ENCODE results near the gene PRPF8. TPM values are rescaled to one million over a fixed set of nuclear protein-coding genes. Genes with fewer than 3 reads are reported as not detected.

Gene PRPF8
- total and polyA plus RNA-seq, 2 of the 8 experiments (the other 6 are each of a cell fraction or from before 2014, with no cell fraction given), result 329 to 337 TPM

DNA sequence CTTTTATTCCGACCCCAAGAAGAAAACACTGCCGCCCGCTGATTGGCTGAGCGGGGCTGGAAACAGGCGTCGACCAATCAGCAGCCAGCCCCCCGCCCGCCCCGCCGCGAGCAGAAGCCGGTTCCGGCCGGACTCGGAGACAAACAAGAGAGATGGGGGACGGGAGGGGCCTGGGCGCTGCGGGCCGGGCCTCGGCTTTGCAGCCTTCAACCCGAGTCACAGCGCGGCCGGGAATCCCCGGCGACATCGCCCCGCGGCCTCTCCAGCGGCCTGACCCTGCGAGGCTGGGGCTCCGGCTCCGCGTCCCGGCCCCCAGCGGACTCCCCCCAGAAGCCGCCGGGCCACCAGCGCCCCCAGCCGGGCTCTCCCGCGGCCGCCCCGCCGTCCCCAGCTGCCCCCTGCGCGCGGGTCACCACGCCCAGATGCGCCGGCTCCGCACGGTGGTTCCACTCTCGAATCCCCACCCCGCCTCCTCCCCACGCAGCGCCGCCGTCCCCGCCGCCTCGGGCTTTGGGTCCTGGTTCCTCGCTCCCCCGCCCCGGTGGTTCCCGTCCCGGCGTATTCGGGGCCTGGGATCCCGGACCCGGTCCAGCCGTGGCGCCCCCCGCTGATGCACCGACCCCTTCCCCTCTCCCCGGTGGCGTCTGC lies 55.7 kb downstream of the PRPF8 start (continued):
- TF ChIP-seq RFX5 (IDR thresholded peaks at IDR 0.05; ENCODE audit: borderline replicate concordance, low read depth, low read length) (peak; percentile 54; the same call in 1 of the 2 replicates), CBX5 (IDR thresholded peaks at IDR 0.05; ENCODE audit: low read depth, low read length) (no peak), CREB1 (IDR thresholded peaks at IDR 0.05) (no peak), BACH1 (IDR thresholded peaks at IDR 0.05; ENCODE audit: low read length) (no peak), BCL11A (IDR thresholded peaks at IDR 0.05; ENCODE audit: low read depth in 2 of 2, low read length in 2 of 2) (no peak), TAF1 (IDR thresholded peaks at IDR 0.05; ENCODE audit: low read depth, low read length) (peak; percentile 76), EGR1 (IDR thresholded peaks at IDR 0.05; ENCODE audit: borderline replicate concordance, low read depth, low read length) (no peak), POLR2A (IDR thresholded peaks at IDR 0.05; ENCODE audit: control extremely low read depth in 1 of 2, low read depth in 2 of 2, low read length in 2 of 2) (peak in 1 of 2 experiments; percentile 72; a peak in 2 of 3 replicates), TBP (IDR thresholded peaks at IDR 0.05; ENCODE audit: low read depth, low read length) (peak; percentile 68; the same call in 1 of the 2 replicates), SP1 (IDR thresholded peaks at IDR 0.05; ENCODE audit: low read depth, low read length) (peak; percentile 64; the same call in 1 of the 2 replicates), PHF8 (conservative IDR thresholded peaks at IDR 0.05; ENCODE audit: low read depth, low read length) (peak; percentile 59; the same call in 1 of the 2 replicates), HDAC6 (IDR thresholded peaks at IDR 0.05; ENCODE audit: low read depth, low read length) (no peak), POU5F1 (IDR thresholded peaks at IDR 0.05; ENCODE audit: low read depth, low read length) (no peak), POLR2AphosphoS5 (IDR thresholded peaks at IDR 0.05; ENCODE audit: low read depth, low read length) (0 out of 2 replicates have a peak, but pooled peaks have one; percentile 20), JUND (IDR thresholded peaks at IDR 0.05; ENCODE audit: low read length) (no peak), FOSL1 (IDR thresholded peaks at IDR 0.05; ENCODE audit: insufficient read depth, low read depth, low read length) (no peak), YY1 (IDR thresholded peaks at IDR 0.05; ENCODE audit: low read depth, low read length) (peak; percentile 42; the same call in 1 of the 2 replicates)
- TF ChIP-seq, protein P1, sequence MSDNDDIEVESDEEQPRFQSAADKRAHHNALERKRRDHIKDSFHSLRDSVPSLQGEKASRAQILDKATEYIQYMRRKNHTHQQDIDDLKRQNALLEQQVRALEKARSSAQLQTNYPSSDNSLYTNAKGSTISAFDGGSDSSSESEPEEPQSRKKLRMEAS (IDR thresholded peaks at IDR 0.05), result no peak
